Activated naive CD4-positive, alpha-beta T cell treated with Interleukin-2 at 50 U/mL for 16 hours (primary cell): ENCODE results near the gene BACE1.
"Not testable (repeated sequence)": the region's sequence is repeated elsewhere in the genome, so short reads cannot be mapped to it uniquely, and the experiment has no call there.

Experiments
- DNase-seq: peaks from one replicate; pipeline ENCODE4 v3.0.0-alpha.2; 2020

BACE1 gene

DNA sequence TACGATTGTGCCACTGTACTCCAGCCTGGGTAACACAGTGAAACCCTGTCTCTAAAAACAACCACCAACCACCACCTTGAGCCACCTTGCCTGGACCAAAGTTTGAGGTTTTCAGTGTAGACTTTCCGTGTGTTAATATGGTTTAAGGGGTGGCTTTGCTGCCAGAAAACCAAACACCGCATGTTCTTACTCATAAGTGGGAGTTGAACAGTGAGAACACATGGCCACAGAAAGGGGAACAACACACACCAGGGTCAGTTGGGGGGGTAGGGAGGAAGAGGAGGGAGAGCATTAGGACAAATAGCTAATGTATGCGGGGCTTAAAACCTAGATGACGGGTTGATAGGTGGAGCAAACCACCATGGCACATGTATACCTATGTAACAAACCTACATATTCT lies 43.9 kb downstream of the BACE1 start:
- DNase-seq = not testable (repeated sequence)

GRCh38 chr11:117271208-117271607 lies 44.8 kb downstream of the BACE1 start:
- no peak for DNase-seq

GRCh38 chr11:117269856-117270255 lies 46.2 kb downstream of the BACE1 start:
- no peak for DNase-seq

GRCh38 chr11:117265745-117266144 lies 50.3 kb downstream of the BACE1 start:
- no peak for DNase-seq

DNA sequence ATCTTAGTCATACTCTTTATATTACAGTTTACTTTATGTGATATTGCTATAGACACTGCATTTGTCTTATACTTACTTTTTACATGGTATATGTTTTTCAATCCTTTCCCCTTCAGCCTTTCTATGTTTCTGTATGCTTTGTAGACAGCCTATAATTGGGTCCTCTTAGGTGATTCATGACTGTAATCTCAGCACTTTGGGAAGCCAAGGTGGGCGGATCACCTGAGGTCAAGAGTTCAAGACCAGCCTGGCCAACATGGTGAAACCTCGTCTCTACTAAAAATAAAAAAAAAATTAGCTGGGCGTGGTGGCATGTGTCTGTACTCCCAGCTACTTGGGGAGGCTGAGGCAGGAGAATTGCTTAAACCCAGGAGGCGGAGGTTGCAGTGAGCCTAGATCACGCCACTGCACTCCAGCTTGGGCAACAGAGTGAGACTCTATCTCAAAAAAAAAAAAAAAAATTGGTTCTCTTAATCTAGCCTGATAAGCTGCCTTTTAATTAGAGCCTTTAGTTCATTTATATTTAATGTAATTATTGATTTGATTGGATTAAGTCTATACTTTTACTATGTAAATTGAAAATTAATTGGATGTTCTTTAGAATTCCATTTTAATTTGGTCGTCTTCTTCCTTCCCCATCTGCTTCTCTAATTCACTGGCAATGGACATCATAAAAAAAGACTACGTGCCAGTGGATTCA lies 51.3 kb downstream of the BACE1 start:
- not testable (repeated sequence) for DNase-seq

DNA sequence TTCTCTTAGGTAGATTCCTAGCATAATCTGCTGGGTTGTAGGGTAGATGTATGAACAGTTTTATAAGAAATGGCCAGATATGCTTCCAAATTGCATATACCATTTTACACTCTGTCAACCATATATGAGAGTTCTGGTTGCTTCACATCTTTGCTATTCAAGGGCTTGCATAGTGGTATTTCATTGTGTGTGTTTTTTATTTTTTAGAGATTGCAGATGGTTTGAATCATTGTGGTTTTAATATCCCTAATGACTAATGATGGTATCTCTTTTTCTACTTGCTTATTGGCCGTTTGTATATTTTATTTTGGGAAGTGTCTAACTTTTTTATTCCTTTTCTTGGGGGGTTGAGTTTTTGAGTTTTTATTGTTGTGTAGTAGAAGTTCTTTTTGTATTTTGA lies 56.6 kb downstream of the BACE1 start:
- no peak for DNase-seq

DNA sequence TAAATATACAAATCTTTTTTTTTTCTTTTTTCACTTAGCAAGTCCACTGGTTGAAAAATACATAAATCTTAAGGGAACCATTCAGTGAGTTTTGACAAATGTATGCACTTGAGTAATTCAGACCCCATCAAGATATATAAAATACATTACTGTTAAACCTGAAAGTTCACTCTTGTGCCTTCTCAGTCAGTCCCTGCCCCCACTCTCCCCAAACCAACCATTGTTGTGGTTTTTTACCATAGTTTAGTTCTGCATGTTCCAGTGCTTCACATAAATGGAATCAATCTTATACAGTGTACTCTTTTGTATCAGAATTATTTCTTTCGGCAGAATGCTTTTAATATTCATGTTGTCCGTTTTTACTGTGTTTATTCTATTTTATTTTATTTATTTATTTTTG lies 57.5 kb downstream of the BACE1 start:
- no peak for DNase-seq

DNA sequence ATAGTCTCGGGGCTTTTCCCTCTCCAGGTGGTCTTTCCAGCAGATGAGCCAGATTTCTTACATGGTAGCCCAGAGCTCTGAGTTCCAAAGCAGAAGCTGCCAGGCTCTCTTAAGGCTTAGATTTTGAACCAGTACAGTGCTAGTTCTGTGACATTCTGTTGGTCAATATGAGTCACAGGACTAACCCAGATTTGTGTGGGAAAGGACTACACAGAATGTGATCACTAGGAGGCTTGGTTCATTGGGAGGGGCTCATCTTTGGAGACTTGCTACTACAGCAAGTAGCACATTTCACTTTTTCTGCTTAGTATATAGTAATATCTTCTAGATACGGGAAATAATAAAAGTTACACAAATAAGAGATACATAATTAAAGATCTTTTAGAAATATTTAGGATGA lies 59.5 kb downstream of the BACE1 start:
- DNase-seq = no peak

GRCh38 chr11:117255966-117256365 lies 60.1 kb downstream of the BACE1 start:
- no peak for DNase-seq

DNA sequence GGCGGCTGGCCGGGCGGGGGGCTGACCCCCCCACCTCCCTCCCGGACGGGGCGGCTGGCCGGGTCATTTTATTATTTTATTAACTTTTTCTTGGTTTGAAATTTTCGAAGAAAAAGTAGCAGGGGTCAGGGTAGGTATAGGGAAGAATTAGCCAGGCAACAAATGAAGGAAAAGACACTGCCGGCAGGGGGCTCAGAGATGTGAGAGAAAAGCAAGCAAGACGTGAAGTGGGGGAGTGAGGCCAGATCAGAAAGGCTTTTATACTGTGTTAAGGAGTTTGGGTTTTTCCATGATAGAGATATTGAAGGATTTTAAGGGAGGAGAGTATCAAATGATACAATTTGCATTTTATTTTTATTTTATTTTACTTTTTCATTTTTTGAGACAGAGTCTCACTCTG lies 64.5 kb downstream of the BACE1 start:
- no peak for DNase-seq

DNA sequence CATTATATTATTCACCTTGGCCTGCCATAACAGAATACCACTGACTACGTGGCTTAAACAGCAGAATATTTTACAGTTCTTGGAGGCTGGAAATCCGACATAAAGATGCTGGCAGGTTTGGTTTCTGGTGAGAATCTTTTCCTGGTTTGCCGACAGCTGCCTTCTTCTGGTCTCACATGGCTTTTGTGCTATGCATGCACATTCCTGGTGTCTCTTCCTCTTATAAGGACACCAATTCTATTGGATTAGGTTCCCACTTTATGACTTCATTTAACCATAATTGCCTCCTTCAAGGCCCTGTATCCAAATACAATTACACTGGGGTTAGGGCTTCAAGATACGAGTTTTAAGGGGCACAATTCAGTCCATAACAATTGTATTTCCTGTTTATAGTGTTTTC lies 66.5 kb downstream of the BACE1 start:
- no peak for DNase-seq

DNA sequence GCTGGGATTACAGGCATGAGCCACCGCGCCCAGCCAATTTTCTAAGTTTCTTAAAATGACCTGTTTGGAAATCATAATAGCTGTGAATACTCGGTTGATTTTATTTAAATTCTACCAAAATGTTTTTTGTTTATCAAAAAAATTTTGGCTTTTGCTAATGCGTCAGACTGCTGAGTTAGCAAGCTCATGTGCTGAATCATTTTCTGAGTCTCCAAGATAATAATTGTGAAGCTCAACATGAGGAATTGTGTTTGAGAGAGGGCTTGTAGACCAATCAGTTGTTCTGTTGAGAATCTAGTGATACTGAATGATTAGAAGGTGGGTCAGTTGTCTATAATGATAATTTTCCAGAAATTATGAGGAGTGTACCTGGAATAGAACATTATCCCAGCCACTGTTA lies 67.7 kb downstream of the BACE1 start:
- DNase-seq = no peak

DNA sequence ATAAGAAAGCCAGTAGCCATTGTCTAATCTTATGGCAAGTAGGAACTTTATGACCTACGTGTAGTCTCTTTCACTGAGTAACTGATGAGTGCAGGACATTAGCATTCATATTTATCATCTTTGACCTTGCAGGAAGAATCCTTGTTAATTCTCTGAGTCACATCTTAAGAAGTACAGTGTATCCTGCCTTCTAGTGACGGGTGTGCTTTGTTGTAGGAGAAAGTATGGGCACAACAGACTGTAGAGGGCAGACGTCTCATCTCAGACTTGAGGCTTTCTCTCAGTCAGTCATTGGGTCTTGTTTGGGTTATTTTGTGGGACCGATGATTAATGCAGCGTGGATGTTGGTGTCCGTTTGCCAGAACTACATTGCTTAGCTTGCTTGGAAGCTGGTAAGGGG lies 76.8 kb downstream of the BACE1 start:
- no peak for DNase-seq

GRCh38 chr11:117238221-117238620 lies 77.8 kb downstream of the BACE1 start:
- DNase-seq = no peak
